PFSK-1 (cell line): ENCODE measurements around the gene ACOT12.
A peak's percentile ranks its signal among the peaks of the same experiment; 100 is the strongest.

Source experiments
- FOXP2 ChIP-seq: optimal IDR thresholded peaks from 2 replicates; pipeline ENCODE3; 2011; ENCODE audit warnings: borderline replicate concordance, control low read depth, inconsistent platforms; ENCODE audit not compliant: insufficient read depth; ENCODE audit errors: extremely low read length, extremely low read depth
- POLR2AphosphoS5 ChIP-seq: IDR thresholded peaks from 2 replicates; pipeline ENCODE4 v1.6.1; 2012; ENCODE audit warnings: low read depth, mild to moderate bottlenecking, control low read depth, low read length, moderate library complexity
- REST ChIP-seq, 2 experiments: IDR thresholded peaks; 2 replicates each; pipeline versions ENCODE4 v1.6.1 to v1.8.0; 2011 to 2012; ENCODE audit warnings: low read depth in 2 of 2, low read length in 2 of 2, control low read depth in 1 of 2, inconsistent platforms in 1 of 2, mild to moderate bottlenecking in 1 of 2, moderate library complexity in 1 of 2; ENCODE audit not compliant: insufficient read depth in 1 of 2
- SIN3A ChIP-seq: IDR thresholded peaks from 2 replicates; pipeline ENCODE4 v1.6.1; 2012; ENCODE audit warnings: mild to moderate bottlenecking, low read length, moderate library complexity, borderline replicate concordance; ENCODE audit not compliant: insufficient read depth
- TAF1 ChIP-seq: IDR thresholded peaks from 2 replicates; pipeline ENCODE4 v1.6.1; 2012; ENCODE audit warnings: low read length, control low read depth, borderline replicate concordance; ENCODE audit not compliant: insufficient read depth

Gene ACOT12

DNA sequence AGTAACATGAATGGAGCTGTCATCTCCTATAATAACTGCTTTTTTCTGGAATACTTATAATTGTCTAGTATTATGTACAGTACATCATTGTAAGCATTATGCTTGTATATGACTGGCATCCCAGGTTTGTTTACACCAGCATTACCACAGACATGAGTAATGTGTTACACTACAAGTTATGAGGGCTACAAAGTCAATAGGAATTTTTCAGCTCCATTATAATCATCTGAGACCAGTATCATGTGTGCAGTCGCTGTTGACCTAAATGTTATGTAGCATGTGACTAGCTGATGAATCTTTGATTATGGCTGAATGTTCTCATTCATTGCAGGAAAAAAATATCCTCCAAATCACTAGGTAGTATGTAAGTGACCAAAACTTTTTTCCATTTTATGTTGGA, 90.4 kb downstream of the ACOT12 start:
- TF ChIP-seq POLR2AphosphoS5 (no peak), TAF1 (no peak), SIN3A (no peak), FOXP2 (no peak), REST (IDR thresholded peaks at IDR 0.05; ENCODE audit: insufficient read depth in 1 of 2, low read depth in 2 of 2, low read length in 2 of 2) (no peak)

DNA sequence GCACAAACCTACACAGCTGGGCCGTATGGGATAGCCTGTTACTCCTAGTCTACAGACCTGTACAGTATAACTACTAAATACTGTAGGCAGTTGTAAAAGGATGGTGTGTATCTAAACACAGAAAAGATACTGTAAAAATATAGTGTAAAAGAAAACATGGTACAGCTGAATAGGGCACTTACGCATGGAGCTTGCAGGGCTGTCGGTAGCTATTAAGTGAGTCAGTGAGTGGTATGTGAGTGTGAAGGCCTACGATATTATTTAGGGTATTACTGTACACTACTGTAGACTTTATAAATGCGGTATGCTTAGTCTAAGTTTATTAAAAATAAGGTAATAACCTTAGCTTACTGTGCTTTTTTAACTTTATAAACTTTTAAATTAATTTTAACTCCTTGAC, 91.3 kb downstream of the ACOT12 start:
- TF ChIP-seq SIN3A (no peak), REST (IDR thresholded peaks at IDR 0.05; ENCODE audit: insufficient read depth in 1 of 2, low read depth in 2 of 2, low read length in 2 of 2) (no peak), FOXP2 (no peak), POLR2AphosphoS5 (no peak), TAF1 (no peak)

GRCh38 chr5:81301271-81302015, 92.5 kb downstream of the ACOT12 start, which contains the start of gene ZCCHC9:
ZCCHC9 (plus strand) TSS chr5:81301587; CDS start chr5:81304758, 3,171 bp downstream.
- TF ChIP-seq TAF1, result peak; percentile 74; the same call in 1 of the 2 replicates
- peak; percentile 69 for TF ChIP-seq FOXP2
- TF ChIP-seq SIN3A, result no peak
- peak; percentile 94 for TF ChIP-seq POLR2AphosphoS5
- TF ChIP-seq REST (IDR thresholded peaks at IDR 0.05; ENCODE audit: insufficient read depth in 1 of 2, low read depth in 2 of 2, low read length in 2 of 2), result 0 out of 4 replicates have a peak, but pooled peaks of 1 of the 2 experiments have one; percentile 8

GRCh38 chr5:81300921-81301270, 93.0 kb downstream of the ACOT12 start:
- TF ChIP-seq FOXP2 (no peak), POLR2AphosphoS5 (no peak), REST (IDR thresholded peaks at IDR 0.05; ENCODE audit: insufficient read depth in 1 of 2, low read depth in 2 of 2, low read length in 2 of 2) (no peak), TAF1 (no peak), SIN3A (no peak)
